GM10266 (cell line): ENCODE measurements around the gene GPR35.

Source experiments
- DNase-seq: peaks from one replicate; pipeline ENCODE4 v3.0.0; 2012; ENCODE audit errors: extremely low spot score
- TF ChIP-seq, protein P1 (sequence below): IDR thresholded peaks from 2 replicates; pipeline ENCODE4 v1.5.1; 2012; ENCODE audit warnings: mild to moderate bottlenecking, low read depth; ENCODE audit not compliant: control insufficient read depth, insufficient read depth; ENCODE audit errors: missing control alignments

GPR35 gene

DNA sequence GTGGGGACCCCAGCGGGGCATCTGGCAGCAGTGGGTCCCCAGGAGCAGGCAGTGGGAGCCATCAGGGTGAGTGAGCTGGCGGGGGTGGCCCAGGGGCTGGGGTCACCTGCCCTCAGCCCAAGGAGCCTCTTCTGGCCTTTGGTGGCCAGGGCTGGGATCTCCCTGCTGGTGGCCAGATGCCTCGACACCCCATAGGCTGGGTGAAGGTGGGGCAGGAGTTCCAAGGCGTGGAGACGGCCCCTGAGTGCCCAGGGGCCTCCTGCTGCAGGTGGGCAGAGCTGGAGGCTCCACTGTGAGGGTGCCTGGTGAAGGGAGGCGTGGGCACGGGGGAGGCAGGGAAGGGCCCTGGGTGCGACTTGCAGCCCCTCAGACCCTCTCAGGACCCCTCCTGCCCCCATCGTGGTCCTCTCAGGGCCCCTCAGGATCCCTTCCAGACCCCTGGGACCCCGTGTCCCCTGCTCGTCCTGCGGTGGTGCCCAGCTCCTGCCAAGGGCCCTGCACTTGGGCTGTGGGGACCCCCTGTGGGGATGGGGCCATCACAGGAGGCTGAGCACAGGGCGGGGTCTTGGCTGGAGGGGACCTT lies 5.0 kb upstream of the GPR35 start:
- TF ChIP-seq, protein P1, sequence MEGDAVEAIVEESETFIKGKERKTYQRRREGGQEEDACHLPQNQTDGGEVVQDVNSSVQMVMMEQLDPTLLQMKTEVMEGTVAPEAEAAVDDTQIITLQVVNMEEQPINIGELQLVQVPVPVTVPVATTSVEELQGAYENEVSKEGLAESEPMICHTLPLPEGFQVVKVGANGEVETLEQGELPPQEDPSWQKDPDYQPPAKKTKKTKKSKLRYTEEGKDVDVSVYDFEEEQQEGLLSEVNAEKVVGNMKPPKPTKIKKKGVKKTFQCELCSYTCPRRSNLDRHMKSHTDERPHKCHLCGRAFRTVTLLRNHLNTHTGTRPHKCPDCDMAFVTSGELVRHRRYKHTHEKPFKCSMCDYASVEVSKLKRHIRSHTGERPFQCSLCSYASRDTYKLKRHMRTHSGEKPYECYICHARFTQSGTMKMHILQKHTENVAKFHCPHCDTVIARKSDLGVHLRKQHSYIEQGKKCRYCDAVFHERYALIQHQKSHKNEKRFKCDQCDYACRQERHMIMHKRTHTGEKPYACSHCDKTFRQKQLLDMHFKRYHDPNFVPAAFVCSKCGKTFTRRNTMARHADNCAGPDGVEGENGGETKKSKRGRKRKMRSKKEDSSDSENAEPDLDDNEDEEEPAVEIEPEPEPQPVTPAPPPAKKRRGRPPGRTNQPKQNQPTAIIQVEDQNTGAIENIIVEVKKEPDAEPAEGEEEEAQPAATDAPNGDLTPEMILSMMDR = no peak
- no peak for DNase-seq

DNA sequence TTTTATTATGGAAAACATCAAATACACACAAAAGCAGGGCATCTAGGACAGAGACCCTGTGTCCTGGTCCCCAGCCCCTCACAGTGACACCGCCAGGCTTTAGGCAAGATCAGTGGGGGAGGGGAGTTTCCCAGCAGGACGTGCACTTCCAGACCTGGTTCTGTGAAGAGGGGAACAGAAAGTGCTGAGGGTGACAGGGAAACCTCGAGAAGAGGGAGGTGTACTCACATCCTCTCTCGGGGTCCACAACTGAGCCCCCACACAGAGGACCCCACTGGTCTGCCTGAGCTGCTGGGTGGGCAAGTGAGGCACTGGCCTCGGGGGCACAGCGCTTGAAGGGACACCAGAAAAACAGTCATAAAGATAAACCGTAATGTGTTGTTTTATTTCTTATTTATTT lies 4.4 kb upstream of the GPR35 start:
- no peak for DNase-seq
- TF ChIP-seq, protein P1 = no peak

DNA sequence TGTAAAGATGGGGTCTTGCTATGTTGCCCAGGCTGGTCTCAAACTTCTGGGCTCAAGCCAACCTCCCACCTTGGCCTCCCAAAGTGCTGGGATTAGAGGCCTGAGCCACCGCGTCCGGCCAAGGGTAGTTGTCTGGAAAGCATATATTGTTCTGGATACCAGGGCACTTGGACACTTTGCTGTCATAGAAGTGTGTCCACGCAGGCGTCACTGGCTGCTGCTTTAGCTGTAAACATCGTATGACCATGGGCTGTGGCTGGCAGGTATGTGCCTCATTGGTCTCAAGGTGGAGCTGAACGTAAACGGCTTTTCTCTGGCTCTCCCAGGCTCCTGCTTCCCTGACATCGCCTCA lies 3.2 kb upstream of the GPR35 start:
- TF ChIP-seq, protein P1 = no peak
- no peak for DNase-seq

DNA sequence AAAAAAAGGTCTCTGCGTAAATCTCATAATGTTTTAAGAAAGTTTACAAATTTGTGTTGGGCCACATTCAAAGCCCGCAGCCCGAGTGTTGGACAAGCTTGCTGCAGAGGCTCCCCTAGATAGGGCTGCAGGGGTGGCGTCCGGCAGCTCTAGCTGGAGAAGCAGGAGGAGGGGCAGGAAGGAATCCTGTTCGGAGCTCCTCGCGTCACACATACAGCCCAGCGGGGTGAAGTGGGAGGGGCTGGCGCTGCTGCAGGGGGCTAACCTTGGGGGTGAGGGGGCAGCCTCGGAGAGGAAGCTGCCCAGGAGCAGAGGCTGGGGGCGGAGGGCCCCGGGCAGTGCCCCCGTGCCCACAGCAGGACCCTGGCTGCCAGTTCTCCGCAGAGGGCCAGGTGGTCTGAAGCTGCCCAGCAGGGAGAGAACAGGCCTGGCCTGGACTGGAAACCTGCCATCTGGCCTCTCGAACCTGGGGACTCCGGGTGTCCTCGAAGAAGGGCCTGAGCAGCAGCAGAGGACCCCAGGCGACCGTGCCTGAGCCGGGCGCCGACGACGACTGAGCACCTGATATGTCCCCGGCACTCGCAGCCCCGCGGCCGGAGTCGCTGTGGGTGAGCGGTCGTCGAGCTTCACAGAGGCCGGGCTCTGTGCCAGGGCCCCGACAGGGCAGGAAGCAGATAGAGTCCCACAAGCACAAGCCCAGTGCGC lies 2.6 kb upstream of the GPR35 start:
- TF ChIP-seq, protein P1 = no peak
- no peak for DNase-seq

DNA sequence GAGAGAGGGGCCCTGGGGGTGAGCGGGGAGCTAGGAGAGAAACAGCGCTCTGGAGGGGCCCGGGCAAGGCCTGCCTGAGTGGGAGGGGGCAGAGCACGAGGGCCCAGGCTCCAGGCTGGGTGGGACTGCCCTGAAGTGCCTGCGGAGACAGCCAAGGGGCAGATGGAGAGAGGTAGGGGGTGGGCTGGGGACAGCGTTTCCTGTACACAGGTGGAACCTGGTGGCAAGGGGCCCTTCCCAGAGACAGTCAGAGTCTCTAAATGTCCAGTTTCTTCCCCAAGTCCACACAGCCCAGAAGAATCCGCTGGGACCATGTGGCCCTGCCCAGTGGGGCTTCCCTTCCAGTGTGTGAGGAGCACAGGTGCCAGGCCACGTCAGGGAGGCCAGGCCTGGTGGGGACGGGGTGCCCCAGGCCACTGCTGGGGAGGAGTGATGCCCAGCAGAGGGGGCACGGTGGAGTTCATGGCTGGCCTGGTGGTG lies 1.7 kb upstream of the GPR35 start:
- TF ChIP-seq, protein P1 = no peak
- no peak for DNase-seq

DNA sequence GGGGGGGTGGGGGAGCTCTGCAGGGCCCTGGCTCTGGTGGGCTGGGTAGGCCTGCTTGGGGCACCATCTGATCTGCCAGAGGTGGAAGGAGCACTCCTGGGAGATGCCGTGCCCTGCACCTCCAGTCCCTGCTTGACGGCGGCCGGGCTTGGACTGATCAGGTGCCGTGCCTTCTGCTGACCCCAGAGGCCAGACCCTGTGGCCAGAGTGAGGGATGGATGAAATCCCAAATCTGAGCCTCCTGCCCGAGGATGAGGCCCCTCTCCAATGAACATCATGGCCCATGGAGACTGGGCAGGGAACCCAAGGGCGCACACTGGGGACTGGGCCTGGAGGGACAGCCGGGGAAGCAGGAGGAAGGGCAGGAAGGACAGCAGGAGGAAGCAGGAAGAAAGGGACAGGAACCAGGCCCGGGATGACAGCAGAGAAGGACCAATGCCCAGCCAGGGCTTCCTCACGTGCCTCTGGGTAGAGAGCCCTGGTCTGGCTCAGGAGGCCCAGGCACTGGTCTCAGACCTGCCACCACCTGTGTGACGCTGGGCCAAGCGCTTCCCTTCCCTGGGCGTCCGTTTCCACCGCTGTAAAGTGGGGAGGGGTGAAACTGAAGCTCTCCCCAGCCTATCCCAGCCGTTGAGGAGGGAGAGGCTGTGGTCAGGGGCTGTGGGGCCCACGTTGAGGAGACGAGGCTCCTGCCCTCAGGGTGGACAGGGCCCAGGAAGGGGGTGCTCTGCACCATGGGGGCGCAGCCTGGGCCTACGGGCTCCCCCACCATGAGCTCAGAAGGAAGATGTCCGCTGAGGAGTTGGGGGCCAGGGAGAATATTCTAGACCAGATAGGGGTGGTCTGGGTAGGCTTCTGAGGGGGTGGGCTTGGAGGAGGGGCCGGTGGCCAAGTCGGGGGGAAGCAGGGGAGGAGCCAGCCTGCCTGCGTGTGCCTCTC lies 1.0 kb upstream of the GPR35 start:
- no peak for DNase-seq
- TF ChIP-seq, protein P1 = no peak
